IMR-90 (cell line): ENCODE measurements around the gene EIF6. TPM values are rescaled to one million over a fixed set of nuclear protein-coding genes. Genes with fewer than 3 reads are reported as not detected.

Experiments used
- ATAC-seq: fragments of 200-7000 bp; cut with Tn5 transposase; 2 replicates; pipeline ENCODE4 v1.9.1; 2020; ENCODE audit warnings: low read depth, mild to moderate bottlenecking, moderate library complexity
- BruUV-seq: library from RNA; stranded (reverse); fragments of 400-500 nt; replicated peaks from 2 replicates; lab custom pipeline; 2021; lab: Mats Ljungman, UMichigan
- CTCF ChIA-PET: fragments of 300-600 bp; formaldehyde crosslinking; extraction: SDS; loops from one replicate; lab custom pipeline; 2021; ENCODE audit warnings: antibody characterized with exemption; lab: Yijun Ruan, JAX
- POLR2A ChIA-PET: fragments of 300-600 bp; sonication (Branson Sonifier 250); formaldehyde crosslinking; loops from one replicate; lab custom pipeline; 2022; ENCODE audit warnings: antibody characterized with exemption; ENCODE audit not compliant: unreplicated experiment; lab: Charles Lee
- DNase-seq: peaks from one replicate; pipeline ENCODE4 v3.0.0; 2013
- H2AFZ ChIP-seq: replicated peaks from 2 replicates; pipeline ENCODE3; 2013; ENCODE audit warnings: low read length, mild to moderate bottlenecking; ENCODE audit not compliant: poor library complexity
- H2AK5ac ChIP-seq: 2 replicates; pipeline ENCODE4 v1.6.1; 2013; ENCODE audit warnings: low read depth, low read length, inconsistent platforms
- H2AK9ac ChIP-seq: replicated peaks from 2 replicates; pipeline ENCODE3; 2013; ENCODE audit warnings: mild to moderate bottlenecking, low read depth, low read length, moderate library complexity; ENCODE audit not compliant: poor library complexity
- H2BK120ac ChIP-seq: 2 replicates; pipeline ENCODE4 v1.6.1; 2013; ENCODE audit warnings: low read depth, low read length, inconsistent platforms
- H2BK15ac ChIP-seq: 3 replicates; pipeline ENCODE4 v1.6.1; 2013; ENCODE audit warnings: low read depth, low read length, inconsistent platforms
- H2BK20ac ChIP-seq: 2 replicates; pipeline ENCODE4 v1.6.1; 2013; ENCODE audit warnings: low read depth, mild to moderate bottlenecking, inconsistent platforms, low read length, moderate library complexity
- H2BK5ac ChIP-seq: 2 replicates; pipeline ENCODE4 v1.6.1; 2013; ENCODE audit warnings: mild to moderate bottlenecking, low read depth, low read length, inconsistent platforms; ENCODE audit not compliant: poor library complexity, severe bottlenecking
- H3K14ac ChIP-seq: replicated peaks from 2 replicates; pipeline ENCODE4 v1.6.1; 2013; ENCODE audit warnings: low read depth, low read length, inconsistent platforms
- H3K18ac ChIP-seq: 2 replicates; pipeline ENCODE4 v1.6.1; 2013; ENCODE audit warnings: low read depth, low read length, control low read depth
- H3K23ac ChIP-seq: 2 replicates; pipeline ENCODE4 v1.6.1; 2013; ENCODE audit warnings: low read depth, low read length, inconsistent platforms
- H3K27ac ChIP-seq: 2 replicates; pipeline ENCODE4 v1.5.1; 2013; ENCODE audit warnings: mild to moderate bottlenecking, control low read depth, low read length; ENCODE audit not compliant: insufficient read depth
- H3K27me3 ChIP-seq: 2 replicates; pipeline ENCODE4 v1.6.1; 2013; ENCODE audit warnings: low read length; ENCODE audit not compliant: control insufficient read depth, insufficient read depth
- H3K36me3 ChIP-seq: 2 replicates; pipeline ENCODE4 v1.6.1; 2013; ENCODE audit warnings: low read length, mixed read lengths; ENCODE audit not compliant: control insufficient read depth, insufficient read depth
- H3K4ac ChIP-seq: 2 replicates; pipeline ENCODE4 v1.6.1; 2013; ENCODE audit warnings: low read depth, low read length, inconsistent platforms
- H3K4me1 ChIP-seq: 2 replicates; pipeline ENCODE4 v1.6.1; 2013; ENCODE audit warnings: low read length, mixed read lengths; ENCODE audit not compliant: control insufficient read depth, insufficient read depth
- H3K4me2 ChIP-seq: 2 replicates; pipeline ENCODE4 v1.6.1; 2013; ENCODE audit warnings: low read depth, mild to moderate bottlenecking, control low read depth, low read length, moderate library complexity
- H3K4me3 ChIP-seq: 2 replicates; pipeline ENCODE4 v1.5.1; 2013; ENCODE audit warnings: low read depth, mild to moderate bottlenecking, control low read depth, low read length, moderate library complexity; ENCODE audit not compliant: insufficient read depth
- H3K56ac ChIP-seq: 2 replicates; pipeline ENCODE4 v1.6.1; 2013; ENCODE audit warnings: low read length, inconsistent platforms; ENCODE audit not compliant: insufficient read depth; ENCODE audit errors: extremely low read depth
- H3K79me1 ChIP-seq, 2 experiments: 2 replicates each; pipeline ENCODE4 v1.6.1; 2013; ENCODE audit warnings: low read length in 2 of 2, inconsistent platforms in 1 of 2, low read depth in 1 of 2
- H3K9ac ChIP-seq: 2 replicates; pipeline ENCODE4 v1.6.1; 2013; ENCODE audit warnings: low read depth, low read length, control low read depth
- H3K9me1 ChIP-seq: 2 replicates; pipeline ENCODE4 v1.6.1; 2013; ENCODE audit warnings: low read length, inconsistent platforms; ENCODE audit not compliant: insufficient read depth
- H3K9me3 ChIP-seq: 2 replicates; pipeline ENCODE4 v1.6.1; 2013; ENCODE audit warnings: low read length; ENCODE audit not compliant: control insufficient read depth, insufficient read depth
- H4K20me1 ChIP-seq: 2 replicates; pipeline ENCODE4 v1.6.1; 2013; ENCODE audit warnings: low read length, inconsistent platforms; ENCODE audit not compliant: insufficient read depth
- H4K5ac ChIP-seq: 2 replicates; pipeline ENCODE4 v1.6.1; 2013; ENCODE audit warnings: mild to moderate bottlenecking, low read depth, low read length, control low read depth
- H4K8ac ChIP-seq, 2 experiments: 2 replicates each; pipeline ENCODE4 v1.6.1; 2013; ENCODE audit warnings: low read depth in 2 of 2, low read length in 2 of 2, control low read depth in 1 of 2, inconsistent platforms in 1 of 2
- H4K91ac ChIP-seq: 2 replicates; pipeline ENCODE4 v1.6.1; 2013; ENCODE audit warnings: low read depth, low read length, inconsistent platforms; ENCODE audit not compliant: insufficient read depth
- BHLHE40 ChIP-seq: fragments of 150-350 bp; IDR thresholded peaks from 2 replicates; pipeline ENCODE4 v1.6.1; 2016; ENCODE audit warnings: mild to moderate bottlenecking, low read depth, low read length
- CEBPB ChIP-seq: IDR thresholded peaks from 2 replicates; pipeline ENCODE4 v1.6.1; 2012; ENCODE audit warnings: low read depth, low read length, improper control_type of control experiment
- CHD1 ChIP-seq: IDR thresholded peaks from 2 replicates; pipeline ENCODE4 v1.6.1; 2012; ENCODE audit warnings: low read depth, low read length, improper control_type of control experiment
- FOS ChIP-seq: fragments of 150-350 bp; IDR thresholded peaks from 2 replicates; pipeline ENCODE4 v1.6.1; 2016; ENCODE audit warnings: low read depth, low read length
- MAFK ChIP-seq: IDR thresholded peaks from 2 replicates; pipeline ENCODE4 v1.6.1; 2012; ENCODE audit warnings: low read depth, low read length, improper control_type of control experiment
- MAZ ChIP-seq: IDR thresholded peaks from 2 replicates; pipeline ENCODE4 v1.6.1; 2012; ENCODE audit warnings: low read depth, mild to moderate bottlenecking, low read length, improper control_type of control experiment, moderate library complexity, borderline replicate concordance
- MXI1 ChIP-seq: IDR thresholded peaks from 2 replicates; pipeline ENCODE4 v1.6.1; 2012; ENCODE audit warnings: low read depth, mild to moderate bottlenecking, low read length, moderate library complexity, borderline replicate concordance
- NFE2L2 ChIP-seq: fragments of 150-350 bp; IDR thresholded peaks from 2 replicates; pipeline ENCODE4 v1.6.1; 2016; ENCODE audit warnings: low read depth, mild to moderate bottlenecking, low read length
- POLR2A ChIP-seq: IDR thresholded peaks from 2 replicates; pipeline ENCODE4 v1.6.1; 2012; ENCODE audit warnings: mild to moderate bottlenecking, low read depth, low read length
- RAD21 ChIP-seq: IDR thresholded peaks from 2 replicates; pipeline ENCODE4 v1.6.1; 2012; ENCODE audit warnings: low read length, improper control_type of control experiment
- RCOR1 ChIP-seq: IDR thresholded peaks from 2 replicates; pipeline ENCODE4 v1.6.1; 2012; ENCODE audit warnings: mild to moderate bottlenecking, low read length, improper control_type of control experiment; ENCODE audit not compliant: insufficient replicate concordance
- RFX5 ChIP-seq: IDR thresholded peaks from 2 replicates; pipeline ENCODE4 v1.8.0; 2012; ENCODE audit warnings: low read depth, mild to moderate bottlenecking, low read length, moderate library complexity
- SMC3 ChIP-seq: fragments of 150-350 bp; IDR thresholded peaks from 2 replicates; pipeline ENCODE4 v1.6.1; 2016; ENCODE audit warnings: low read depth, mild to moderate bottlenecking, antibody characterized with exemption, low read length, moderate library complexity
- WGBS, 2 experiments: methylation state at CpG; one replicate each; pipeline versions ENCODE4 v1.1.5 to v1.1.7; 2013; ENCODE audit warnings: missing lambda C conversion rate in 2 of 2; ENCODE audit not compliant: insufficient read length in 1 of 2; ENCODE audit errors: extremely low coverage in 2 of 2; 5-methylcytosine and 5-hydroxymethylcytosine counted together
- dilution Hi-C: fragments of 300-500 bp; cut with HindIII; formaldehyde crosslinking; loops from one replicate; pipeline ENCODE4 v1.14.3; 2018; ENCODE audit warnings: low sequenced_read_pairs; ENCODE audit not compliant: unreplicated experiment
- in situ Hi-C: fragments of 300-500 bp; cut with MboI; formaldehyde crosslinking; loops from 3 replicates; pipeline ENCODE4 v1.14.3; 2019; ENCODE audit warnings: low sequenced_read_pairs, inconsistent platforms, mixed read lengths
- intact Hi-C: fragments of 100-400 bp; cut with micrococcal nuclease; formaldehyde crosslinking; loops from 2 replicates; pipeline ENCODE4 v1.10.0; 2022
- polyA plus RNA-seq, 3 experiments: library from polyadenylated mRNA; depleted of rRNA; stranded (reverse); fragments of >200 nt; gene quantifications; 2 replicates each; pipeline ENCODE4 v1.2.3, GENCODE V29; 2012; ENCODE audit warnings: low replicate concordance in 1 of 3
- total RNA-seq: library from RNA; depleted of rRNA; stranded (reverse); fragments of >200 nt; gene quantifications from 2 replicates; pipeline ENCODE4 v1.2.3, GENCODE V29; 2012
- TF ChIP-seq, protein P1 (sequence below): conservative IDR thresholded peaks from 2 replicates; pipeline ENCODE4 v1.5.1; 2012; ENCODE audit warnings: mild to moderate bottlenecking, low read depth, low read length, improper control_type of control experiment
- TF ChIP-seq, protein P2 (sequence below): fragments of 150-350 bp; IDR thresholded peaks from 2 replicates; pipeline ENCODE4 v1.6.1; 2017; ENCODE audit warnings: mild to moderate bottlenecking, antibody characterized with exemption, low read length, low read depth

Gene EIF6
- total and polyA plus RNA-seq, 2 of the 4 experiments (the other 2 are of a cell fraction): 215 to 227 TPM

GRCh38 chr20:35248641-35249475, 35.7 kb downstream of the EIF6 start:
- Histone ChIP-seq H2AK9ac (no peak overlapping the region), H2AFZ (no peak overlapping the region), H2BK15ac (no peak overlapping the region), H4K8ac (no peak overlapping the region), H3K36me3 (no peaks in the 10 kb centered on the region), H2BK120ac (no peak overlapping the region), H3K4ac (no peak overlapping the region), H4K20me1 (no peaks in the 10 kb centered on the region), H3K14ac (no peak overlapping the region), H2BK20ac (no peak overlapping the region), H3K27me3 (no peaks in the 10 kb centered on the region), H3K4me1 (peaks cover 5% of the 10 kb centered on the region; the same call in 1 of the 2 replicates), H3K9ac (no peak overlapping the region), H3K9me1 (peaks cover 5% of the 10 kb centered on the region; the same call in 1 of the 2 replicates), H3K79me1 (no peaks in the 10 kb centered on the region), H3K23ac (no peak overlapping the region), H3K9me3 (no peaks in the 10 kb centered on the region), H3K27ac (no peak overlapping the region), H2BK5ac (no peak overlapping the region), H4K5ac (no peak overlapping the region), H3K4me3 (no peak overlapping the region), H3K4me2 (no peak overlapping the region), H3K18ac (no peak overlapping the region), H2AK5ac (no peak overlapping the region), H4K91ac (no peak overlapping the region), H3K56ac (no peak overlapping the region)
- DNase-seq (no peak), ATAC-seq (peak; percentile 62)
- ChIA-PET CTCF (interaction anchor here (0.5 to 0.7 kb wide), 2 partner anchors 14 to 379 kb away, joined by 4 to 7 read pairs; no protein-coding TSS in a partner anchor), POLR2A (no interaction called here)
- dilution Hi-C loops (no loop called here), in situ Hi-C loops (no loop called here), intact Hi-C loops (no loop called here)
- TF ChIP-seq RAD21 (no peak), POLR2A (no peak), MAFK (no peak), MAZ (no peak), NFE2L2 (no peak), CEBPB (no peak), FOS (no peak), SMC3 (no peak), BHLHE40 (no peak), CHD1 (no peak), MXI1 (no peak), RCOR1 (no peak), RFX5 (no peak)
- TF ChIP-seq, protein P1, sequence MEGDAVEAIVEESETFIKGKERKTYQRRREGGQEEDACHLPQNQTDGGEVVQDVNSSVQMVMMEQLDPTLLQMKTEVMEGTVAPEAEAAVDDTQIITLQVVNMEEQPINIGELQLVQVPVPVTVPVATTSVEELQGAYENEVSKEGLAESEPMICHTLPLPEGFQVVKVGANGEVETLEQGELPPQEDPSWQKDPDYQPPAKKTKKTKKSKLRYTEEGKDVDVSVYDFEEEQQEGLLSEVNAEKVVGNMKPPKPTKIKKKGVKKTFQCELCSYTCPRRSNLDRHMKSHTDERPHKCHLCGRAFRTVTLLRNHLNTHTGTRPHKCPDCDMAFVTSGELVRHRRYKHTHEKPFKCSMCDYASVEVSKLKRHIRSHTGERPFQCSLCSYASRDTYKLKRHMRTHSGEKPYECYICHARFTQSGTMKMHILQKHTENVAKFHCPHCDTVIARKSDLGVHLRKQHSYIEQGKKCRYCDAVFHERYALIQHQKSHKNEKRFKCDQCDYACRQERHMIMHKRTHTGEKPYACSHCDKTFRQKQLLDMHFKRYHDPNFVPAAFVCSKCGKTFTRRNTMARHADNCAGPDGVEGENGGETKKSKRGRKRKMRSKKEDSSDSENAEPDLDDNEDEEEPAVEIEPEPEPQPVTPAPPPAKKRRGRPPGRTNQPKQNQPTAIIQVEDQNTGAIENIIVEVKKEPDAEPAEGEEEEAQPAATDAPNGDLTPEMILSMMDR: no peak
- TF ChIP-seq, protein P2, sequence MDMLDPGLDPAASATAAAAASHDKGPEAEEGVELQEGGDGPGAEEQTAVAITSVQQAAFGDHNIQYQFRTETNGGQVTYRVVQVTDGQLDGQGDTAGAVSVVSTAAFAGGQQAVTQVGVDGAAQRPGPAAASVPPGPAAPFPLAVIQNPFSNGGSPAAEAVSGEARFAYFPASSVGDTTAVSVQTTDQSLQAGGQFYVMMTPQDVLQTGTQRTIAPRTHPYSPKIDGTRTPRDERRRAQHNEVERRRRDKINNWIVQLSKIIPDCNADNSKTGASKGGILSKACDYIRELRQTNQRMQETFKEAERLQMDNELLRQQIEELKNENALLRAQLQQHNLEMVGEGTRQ: no peak
- WGBS, 2 experiments: no CpG with 5 or more reads among the region's 9 CpGs
- no TSS peak for BruUV-seq
